HUES48 (cell line): ENCODE results near the gene NFYC.

Source experiments
- H3K27ac ChIP-seq: one replicate; pipeline ENCODE4 v1.7.0; 2013; ENCODE audit warnings: low read depth, low read length, inconsistent platforms
- H3K27me3 ChIP-seq: 2 replicates; pipeline ENCODE4 v1.6.1; 2013; ENCODE audit warnings: mild to moderate bottlenecking, low read length; ENCODE audit not compliant: control insufficient read depth, insufficient read depth
- H3K36me3 ChIP-seq: 2 replicates; pipeline ENCODE4 v1.6.1; 2013; ENCODE audit warnings: low read length; ENCODE audit not compliant: control insufficient read depth, insufficient read depth
- H3K4me1 ChIP-seq: 2 replicates; pipeline ENCODE4 v1.6.1; 2013; ENCODE audit warnings: mild to moderate bottlenecking, low read length; ENCODE audit not compliant: control insufficient read depth, insufficient read depth
- H3K4me3 ChIP-seq: 2 replicates; pipeline ENCODE4 v1.5.1; 2013; ENCODE audit warnings: mild to moderate bottlenecking, low read depth, low read length
- H3K9ac ChIP-seq: 2 replicates; pipeline ENCODE4 v1.6.1; 2013; ENCODE audit warnings: mild to moderate bottlenecking, low read depth, low read length, moderate library complexity
- H3K9me3 ChIP-seq: 2 replicates; pipeline ENCODE4 v1.6.1; 2013; ENCODE audit warnings: low read length; ENCODE audit not compliant: control insufficient read depth, insufficient read depth

The NFYC gene

GRCh38 chr1:40820251-40820797 is 128.8 kb downstream of the NFYC start:
- Histone ChIP-seq H3K27me3 (peaks cover 21% of the 10 kb centered on the region), H3K9ac (no peak overlapping the region), H3K4me3 (no peak overlapping the region), H3K9me3 (no peaks in the 10 kb centered on the region), H3K4me1 (peaks cover 17% of the 10 kb centered on the region), H3K36me3 (no peaks in the 10 kb centered on the region), H3K27ac (no peak overlapping the region)
